ENCODE results near the gene TBX6.

Gene TBX6

DNA sequence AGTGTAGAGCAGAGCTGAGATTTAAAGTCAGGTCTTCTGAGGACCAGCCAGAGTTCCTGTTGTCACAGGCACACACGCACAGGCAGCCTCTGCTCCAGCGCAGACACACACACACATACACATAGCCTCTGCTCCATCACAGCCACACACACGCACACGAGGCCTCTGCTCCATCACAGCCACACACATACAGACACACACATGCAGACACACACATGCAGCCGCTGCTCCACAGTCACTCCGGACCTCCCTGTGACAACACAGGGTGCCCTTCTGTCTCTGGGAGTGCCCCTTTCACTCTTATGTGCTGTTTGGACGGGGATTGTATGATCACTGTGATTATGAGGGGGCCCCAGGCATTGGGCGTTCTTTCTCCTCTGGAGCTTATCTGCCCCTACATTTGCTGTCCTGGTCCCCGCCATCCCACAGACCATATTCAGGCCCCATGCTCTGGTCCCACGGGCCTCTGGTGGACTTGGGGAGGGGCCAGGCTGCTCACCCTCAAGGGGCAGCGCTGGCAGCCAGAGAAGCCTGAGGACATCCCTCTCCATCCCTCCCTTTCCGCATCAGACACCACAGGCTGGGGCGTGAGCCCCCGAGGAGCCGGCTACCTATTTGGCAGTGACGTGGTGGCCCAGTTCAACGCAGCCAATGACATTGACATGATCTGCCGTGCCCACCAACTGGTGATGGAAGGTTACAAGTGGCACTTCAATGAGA, 7.5 kb downstream of the TBX6 start:
- in situ Hi-C loops (cut with MboI; ENCODE audit: low sequenced_read_pairs, unreplicated experiment): no loop called here
- TF ChIP-seq, protein P1, sequence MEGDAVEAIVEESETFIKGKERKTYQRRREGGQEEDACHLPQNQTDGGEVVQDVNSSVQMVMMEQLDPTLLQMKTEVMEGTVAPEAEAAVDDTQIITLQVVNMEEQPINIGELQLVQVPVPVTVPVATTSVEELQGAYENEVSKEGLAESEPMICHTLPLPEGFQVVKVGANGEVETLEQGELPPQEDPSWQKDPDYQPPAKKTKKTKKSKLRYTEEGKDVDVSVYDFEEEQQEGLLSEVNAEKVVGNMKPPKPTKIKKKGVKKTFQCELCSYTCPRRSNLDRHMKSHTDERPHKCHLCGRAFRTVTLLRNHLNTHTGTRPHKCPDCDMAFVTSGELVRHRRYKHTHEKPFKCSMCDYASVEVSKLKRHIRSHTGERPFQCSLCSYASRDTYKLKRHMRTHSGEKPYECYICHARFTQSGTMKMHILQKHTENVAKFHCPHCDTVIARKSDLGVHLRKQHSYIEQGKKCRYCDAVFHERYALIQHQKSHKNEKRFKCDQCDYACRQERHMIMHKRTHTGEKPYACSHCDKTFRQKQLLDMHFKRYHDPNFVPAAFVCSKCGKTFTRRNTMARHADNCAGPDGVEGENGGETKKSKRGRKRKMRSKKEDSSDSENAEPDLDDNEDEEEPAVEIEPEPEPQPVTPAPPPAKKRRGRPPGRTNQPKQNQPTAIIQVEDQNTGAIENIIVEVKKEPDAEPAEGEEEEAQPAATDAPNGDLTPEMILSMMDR (IDR thresholded peaks at IDR 0.05; ENCODE audit: borderline replicate concordance, control extremely low read depth, extremely low read depth, insufficient read depth, missing control alignments): no peak
- DNase-seq (ENCODE audit: low spot score): no peak

DNA sequence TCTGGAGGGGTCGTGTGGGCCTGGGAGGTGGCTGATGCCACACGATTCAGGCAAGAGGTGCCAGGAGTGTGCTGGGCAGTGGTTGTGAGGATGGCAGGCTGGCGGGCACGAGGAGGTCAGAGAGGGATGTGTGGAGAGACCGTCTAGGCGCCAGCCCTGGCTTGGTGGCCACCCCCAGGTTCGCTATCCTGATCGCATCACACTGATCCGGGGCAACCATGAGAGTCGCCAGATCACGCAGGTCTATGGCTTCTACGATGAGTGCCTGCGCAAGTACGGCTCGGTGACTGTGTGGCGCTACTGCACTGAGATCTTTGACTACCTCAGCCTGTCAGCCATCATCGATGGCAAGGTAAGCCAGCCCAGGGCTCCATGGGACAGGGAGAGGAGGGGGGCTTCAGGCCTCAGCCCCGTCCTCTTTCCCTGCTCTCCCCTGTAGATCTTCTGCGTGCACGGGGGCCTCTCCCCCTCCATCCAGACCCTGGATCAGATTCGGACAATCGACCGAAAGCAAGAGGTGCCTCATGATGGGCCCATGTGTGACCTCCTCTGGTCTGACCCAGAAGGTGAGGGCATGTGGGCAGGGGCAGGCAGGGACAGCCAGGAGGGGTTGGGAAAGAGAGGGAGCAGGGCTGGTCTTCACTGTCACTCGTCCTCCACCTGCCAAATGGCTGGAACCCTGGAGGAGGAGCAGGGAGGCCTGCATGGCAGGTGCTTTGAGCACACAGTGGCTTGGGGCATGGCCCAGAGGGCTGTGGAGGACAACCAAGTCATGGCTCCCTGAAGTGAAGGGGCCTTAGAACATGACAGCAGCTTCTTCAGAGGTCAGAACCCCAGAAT, 8.3 kb downstream of the TBX6 start:
- TF ChIP-seq, protein P1 (IDR thresholded peaks at IDR 0.05; ENCODE audit: borderline replicate concordance, control extremely low read depth, extremely low read depth, insufficient read depth, missing control alignments): no peak
- no peak for DNase-seq (ENCODE audit: low spot score)
- in situ Hi-C loops (cut with MboI; ENCODE audit: low sequenced_read_pairs, unreplicated experiment): no loop called here

DNA sequence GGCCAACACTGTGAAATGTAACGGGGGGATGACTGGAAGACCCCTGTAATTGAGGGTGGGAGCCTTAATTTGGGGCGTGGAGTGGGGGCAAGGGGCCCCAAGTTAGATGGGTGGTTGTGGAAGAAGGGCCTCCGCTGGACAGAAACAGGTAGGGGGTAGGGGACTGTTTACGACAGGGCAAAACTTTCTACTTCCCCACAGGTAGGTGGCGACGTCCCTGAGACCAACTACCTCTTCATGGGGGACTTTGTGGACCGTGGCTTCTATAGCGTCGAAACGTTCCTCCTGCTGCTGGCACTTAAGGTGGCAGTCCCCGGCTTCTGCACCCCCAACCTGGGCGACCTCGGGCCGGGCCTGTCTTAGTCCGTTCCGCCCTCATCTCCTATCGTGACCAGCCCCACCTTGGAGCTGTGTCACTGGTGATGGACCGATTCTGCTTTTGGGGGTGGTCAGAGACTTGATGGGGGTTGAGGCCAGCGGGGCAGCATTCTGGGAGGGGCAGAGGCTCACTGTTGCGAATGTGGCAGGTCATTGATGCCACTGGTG, 9.1 kb downstream of the TBX6 start:
- TF ChIP-seq, protein P1 (IDR thresholded peaks at IDR 0.05; ENCODE audit: borderline replicate concordance, control extremely low read depth, extremely low read depth, insufficient read depth, missing control alignments): peak; percentile 9
- in situ Hi-C loops (cut with MboI; ENCODE audit: low sequenced_read_pairs, unreplicated experiment): no loop called here
- DNase-seq (ENCODE audit: low spot score): no peak

DNA sequence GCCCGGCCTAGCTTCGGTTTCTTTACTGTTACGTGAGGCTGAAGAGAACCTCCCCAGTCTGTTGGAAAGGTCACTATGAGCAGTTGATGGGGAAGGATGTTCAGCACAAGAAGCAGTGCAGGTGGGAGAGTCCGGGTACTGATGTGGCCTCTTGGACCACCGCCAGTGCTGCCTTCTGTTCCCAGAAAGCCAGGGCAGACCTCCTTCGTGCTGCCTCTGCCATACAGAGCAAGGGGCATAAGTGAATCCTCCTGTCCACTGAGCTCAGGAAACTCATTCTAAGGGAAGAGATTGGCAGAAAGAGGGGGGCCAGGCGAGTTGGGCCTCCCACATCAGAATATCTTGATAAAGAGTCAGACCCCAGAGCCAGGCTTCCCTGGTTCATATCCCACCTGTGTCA, 12.2 kb downstream of the TBX6 start:
- in situ Hi-C loops (cut with MboI; ENCODE audit: low sequenced_read_pairs, unreplicated experiment): no loop called here
- DNase-seq (ENCODE audit: low spot score): no peak
- TF ChIP-seq, protein P1 (IDR thresholded peaks at IDR 0.05; ENCODE audit: borderline replicate concordance, control extremely low read depth, extremely low read depth, insufficient read depth, missing control alignments): no peak

DNA sequence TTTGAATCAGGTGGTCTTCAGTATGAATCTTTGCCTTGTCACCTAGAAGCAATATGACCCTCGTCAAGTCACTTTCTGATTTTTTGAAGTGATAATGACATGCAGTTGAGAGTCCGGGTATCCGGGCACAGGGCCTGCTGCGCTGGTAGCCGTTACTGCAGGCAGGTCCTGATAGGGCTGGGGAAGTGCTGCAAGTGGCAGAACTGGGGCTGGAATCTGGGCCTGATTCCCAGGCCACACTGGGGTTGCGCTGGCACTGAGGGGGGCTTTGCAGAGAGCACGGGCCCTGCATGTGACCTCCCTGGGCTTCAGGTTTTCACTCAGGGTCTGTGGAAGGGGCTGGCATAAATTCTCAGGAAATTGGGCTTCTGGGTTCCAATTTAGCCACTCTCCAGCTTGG, 13.0 kb downstream of the TBX6 start:
- TF ChIP-seq, protein P1 (IDR thresholded peaks at IDR 0.05; ENCODE audit: borderline replicate concordance, control extremely low read depth, extremely low read depth, insufficient read depth, missing control alignments): no peak
- no peak for DNase-seq (ENCODE audit: low spot score)
- in situ Hi-C loops (cut with MboI; ENCODE audit: low sequenced_read_pairs, unreplicated experiment): no loop called here

DNA sequence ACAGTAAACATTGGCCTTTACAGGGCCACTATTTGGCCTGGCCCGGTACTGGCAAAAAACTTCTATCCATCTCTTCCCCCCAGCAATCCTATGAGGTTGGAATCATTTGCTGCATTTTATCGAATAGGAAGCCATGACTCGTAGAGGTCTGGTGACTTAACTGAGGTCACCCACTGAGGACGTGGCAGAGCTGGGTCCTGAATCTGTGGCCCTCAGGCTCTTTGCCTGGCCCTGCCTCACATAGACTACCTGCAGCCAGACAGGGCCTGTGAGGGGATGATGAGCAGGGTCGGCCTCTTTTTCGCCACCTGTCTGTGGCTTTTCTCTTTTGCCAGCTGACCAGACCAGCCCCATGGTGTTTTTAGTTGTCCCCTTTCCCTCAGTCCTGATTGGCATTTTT, 14.1 kb downstream of the TBX6 start:
- DNase-seq (ENCODE audit: low spot score): no peak
- TF ChIP-seq, protein P1 (IDR thresholded peaks at IDR 0.05; ENCODE audit: borderline replicate concordance, control extremely low read depth, extremely low read depth, insufficient read depth, missing control alignments): no peak
- in situ Hi-C loops (cut with MboI; ENCODE audit: low sequenced_read_pairs, unreplicated experiment): no loop called here
